ENCODE results near the gene LRIT1. TPM values are rescaled to one million over a fixed set of nuclear protein-coding genes. Genes with fewer than 3 reads are reported as not detected.

Gene LRIT1
- total and polyA plus RNA-seq, 2 of the 8 experiments (the other 6 are each of a cell fraction or from before 2014, with no cell fraction given): 0.03 TPM; not detected in 1

GRCh38 chr10:84191106-84191505 is 50.2 kb downstream of the LRIT1 start:
- no peak overlapping the region for H2AFZ ChIP-seq (ENCODE audit: low read length)
- no peak overlapping the region for H3K18ac ChIP-seq (ENCODE audit: extremely low read depth, low read length)
- 74% methylated on average over 5 of the region's 5 CpGs; no CpG with 5 or more reads in 1 of the 2 experiments for WGBS, 2 experiments (ENCODE audit: extremely low coverage in 1 of 2, insufficient coverage in 1 of 2, insufficient read length in 1 of 2, insufficient replicate concordance in 2 of 2, low coverage in 1 of 2, low lambda C conversion rate in 2 of 2, missing lambda C conversion rate in 1 of 2)
- CTCF ChIA-PET (ENCODE audit: partially characterized antibody): interaction anchor here (1.0 to 8.6 kb wide), 7 partner anchors 13 to 66 kb away, joined by 3 to 64 read pairs (median 7); partner anchors contain the start of gene GHITM
- H3K23me2 ChIP-seq (ENCODE audit: low read depth, low read length): peaks cover 22% of the 10 kb centered on the region; the same call in 1 of the 2 replicates
- no peak overlapping the region for H2BK5ac ChIP-seq (ENCODE audit: low read depth, low read length)
- peaks cover 4% of the 10 kb centered on the region; the same call in 1 of the 2 replicates for H3K79me1 ChIP-seq (ENCODE audit: low read depth, low read length)
- TF ChIP-seq KDM4A (IDR thresholded peaks at IDR 0.05; ENCODE audit: low read depth, low read length, severe bottlenecking) (no peak), SP4 (IDR thresholded peaks at IDR 0.05; ENCODE audit: low read length) (no peak), NANOG (IDR thresholded peaks at IDR 0.05; ENCODE audit: insufficient read depth, low read depth, low read length, poor library complexity, severe bottlenecking) (no peak), TCF12 (IDR thresholded peaks at IDR 0.05; ENCODE audit: low read depth, low read length) (no peak), KDM5A (IDR thresholded peaks at IDR 0.05; ENCODE audit: low read length) (no peak), USF2 (IDR thresholded peaks at IDR 0.05; ENCODE audit: low read length) (no peak)
- TF ChIP-seq, protein P1, sequence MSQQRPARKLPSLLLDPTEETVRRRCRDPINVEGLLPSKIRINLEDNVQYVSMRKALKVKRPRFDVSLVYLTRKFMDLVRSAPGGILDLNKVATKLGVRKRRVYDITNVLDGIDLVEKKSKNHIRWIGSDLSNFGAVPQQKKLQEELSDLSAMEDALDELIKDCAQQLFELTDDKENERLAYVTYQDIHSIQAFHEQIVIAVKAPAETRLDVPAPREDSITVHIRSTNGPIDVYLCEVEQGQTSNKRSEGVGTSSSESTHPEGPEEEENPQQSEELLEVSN (IDR thresholded peaks at IDR 0.05): no peak
- no peak overlapping the region for H3K4ac ChIP-seq (replicated peaks; ENCODE audit: insufficient read length, low read depth, low read length)
- no peak overlapping the region for H3K27ac ChIP-seq (ENCODE audit: low read depth, low read length)
- H2BK12ac ChIP-seq (ENCODE audit: low read depth, low read length): no peak overlapping the region
- peaks cover 2 to 29% (median 28%) of the 10 kb centered on the region in 4 experiments for H3K27me3 ChIP-seq (replicated peaks in 1 of 4; ENCODE audit: control insufficient read depth in 3 of 4, extremely low read depth in 1 of 4, insufficient read depth in 3 of 4, low read length in 3 of 4)
- H4K20me1 ChIP-seq (replicated peaks in 1 of 2; ENCODE audit: control insufficient read depth in 1 of 2, insufficient read depth in 2 of 2, low read length in 2 of 2): peaks cover 0 to 8% of the 10 kb centered on the region in 2 experiments
- no peak overlapping the region for H3K4me2 ChIP-seq (ENCODE audit: insufficient read depth in 1 of 2, low read depth in 2 of 2, low read length in 2 of 2)
- H2BK120ac ChIP-seq (replicated peaks; ENCODE audit: low read depth, low read length): no peak overlapping the region
- no peaks in the 10 kb centered on the region; a peak in 1 of 8 replicates for H3K36me3 ChIP-seq (ENCODE audit: control insufficient read depth in 2 of 4, insufficient read depth in 4 of 4, low read length in 3 of 4)
- H2AK5ac ChIP-seq (ENCODE audit: low read depth, low read length): peak overlapping the region; percentile 26; the same call in 1 of the 2 replicates
- H3K4me3 ChIP-seq (ENCODE audit: extremely low read depth in 1 of 4, insufficient read depth in 2 of 4, low read depth in 3 of 4, low read length in 4 of 4): no peak overlapping the region
- H3K79me2 ChIP-seq (ENCODE audit: control insufficient read depth in 1 of 2, insufficient read depth in 2 of 2, low read length in 2 of 2): no peaks in the 10 kb centered on the region
- no peaks in the 10 kb centered on the region for H3K9me3 ChIP-seq (ENCODE audit: insufficient read depth in 2 of 2, low read depth in 1 of 2, low read length in 1 of 2)
- H2BK20ac ChIP-seq (ENCODE audit: low read length): no peak overlapping the region
- H3K56ac ChIP-seq (replicated peaks; ENCODE audit: insufficient read length, low read depth, low read length): no peak overlapping the region
- no peak for FAIRE-seq
- H3K14ac ChIP-seq (ENCODE audit: insufficient read length): no peak overlapping the region
- H4K5ac ChIP-seq (ENCODE audit: insufficient read length, low read depth, low read length): no peak overlapping the region
- peaks cover 0 to 5% (median 2%) of the 10 kb centered on the region in 4 experiments; a peak in 4 of 7 replicates for H3K4me1 ChIP-seq (replicated peaks in 1 of 4; ENCODE audit: control insufficient read depth in 3 of 4, insufficient read depth in 4 of 4, low read length in 3 of 4)
- H3K9ac ChIP-seq (replicated peaks in 1 of 4; ENCODE audit: extremely low read depth in 1 of 4, low read depth in 3 of 4, low read length in 3 of 4): no peak overlapping the region
- no peak overlapping the region for H4K8ac ChIP-seq (ENCODE audit: extremely low read depth, insufficient read depth, low read length)
- no peak overlapping the region for H3K23ac ChIP-seq (ENCODE audit: insufficient read length)
- peak overlapping the region; percentile 17 for H4K91ac ChIP-seq (replicated peaks; ENCODE audit: insufficient read length, low read length)
- DNase-seq (ENCODE audit: low read depth in 1 of 2, low spot score in 2 of 2): no peak
- no peak overlapping the region for H2BK15ac ChIP-seq (ENCODE audit: low read length)
- POLR2A ChIA-PET (ENCODE audit: partially characterized antibody): interaction anchor here (1.5 to 2.1 kb wide), 2 partner anchors 32 to 50 kb away, joined by 4 read pairs; no protein-coding TSS in a partner anchor
